Stimulated activated CD4-positive, alpha-beta T cell treated with anti-CD3 and anti-CD28 coated beads, Interleukin-2, amount 100 ng/mL, for 24 hours (primary cell): Measurements from ENCODE around the gene LY6G6C.

ENCODE experiments used
- DNase-seq, 2 donors: peaks; one replicate each; pipeline ENCODE4 v3.0.0-alpha.2; 2020

The LY6G6C gene

GRCh38 chr6:31702819-31703716 is 18.5 kb downstream of the LY6G6C start, which contains the start of gene ABHD16A:
TSS of gene ABHD16A (minus strand) at chr6:31703324. CDS start at chr6:31703281, 43 bp downstream.
- peak; percentile 97 to 98 for DNase-seq

- DNase-seq: peak in 1 of 2 donors; percentile 46
These were observed 19.1 kb downstream of the LY6G6C start for GRCh38 chr6:31702405-31702818.

- no peak for DNase-seq
These were observed 19.7 kb downstream of the LY6G6C start for GRCh38 chr6:31701666-31702404.

GRCh38 chr6:31700740-31701401 is 20.7 kb downstream of the LY6G6C start:
- DNase-seq: no peak

- DNase-seq: no peak
These were observed 24.0 kb downstream of the LY6G6C start for GRCh38 chr6:31697555-31697954.

- no peak for DNase-seq
These were observed 28.0 kb downstream of the LY6G6C start for GRCh38 chr6:31693535-31693934.

GRCh38 chr6:31692886-31693285 is 28.7 kb downstream of the LY6G6C start:
- no peak for DNase-seq

GRCh38 chr6:31692353-31692752 is 29.2 kb downstream of the LY6G6C start:
- DNase-seq: no peak

GRCh38 chr6:31691564-31692108 is 29.9 kb downstream of the LY6G6C start:
- no peak for DNase-seq

GRCh38 chr6:31691078-31691463 is 30.5 kb downstream of the LY6G6C start:
- DNase-seq: no peak

- no peak for DNase-seq
These were observed 31.1 kb downstream of the LY6G6C start for GRCh38 chr6:31690231-31691077.

- peak in 1 of 2 donors; percentile 22 for DNase-seq
These were observed 32.1 kb downstream of the LY6G6C start for GRCh38 chr6:31689249-31690110.

- DNase-seq: no peak
These were observed 33.5 kb downstream of the LY6G6C start for GRCh38 chr6:31687860-31688693.

GRCh38 chr6:31687321-31687720 is 34.2 kb downstream of the LY6G6C start:
- DNase-seq: no peak

- no peak for DNase-seq
These were observed 35.1 kb downstream of the LY6G6C start for GRCh38 chr6:31686483-31686882.

- no peak for DNase-seq
These were observed 38.0 kb downstream of the LY6G6C start for GRCh38 chr6:31683591-31683990.

- DNase-seq: peak; percentile 54 to 63
These were observed 40.3 kb downstream of the LY6G6C start for GRCh38 chr6:31681135-31681671.

GRCh38 chr6:31680226-31681134 is 41.1 kb downstream of the LY6G6C start, which contains the start of gene LY6G5C:
TSS of gene LY6G5C (minus strand) at chr6:31681067. CDS start at chr6:31680373, 694 bp downstream.
- peak; percentile 67 for DNase-seq
